ENCODE data around the gene STEAP2.

DNA sequence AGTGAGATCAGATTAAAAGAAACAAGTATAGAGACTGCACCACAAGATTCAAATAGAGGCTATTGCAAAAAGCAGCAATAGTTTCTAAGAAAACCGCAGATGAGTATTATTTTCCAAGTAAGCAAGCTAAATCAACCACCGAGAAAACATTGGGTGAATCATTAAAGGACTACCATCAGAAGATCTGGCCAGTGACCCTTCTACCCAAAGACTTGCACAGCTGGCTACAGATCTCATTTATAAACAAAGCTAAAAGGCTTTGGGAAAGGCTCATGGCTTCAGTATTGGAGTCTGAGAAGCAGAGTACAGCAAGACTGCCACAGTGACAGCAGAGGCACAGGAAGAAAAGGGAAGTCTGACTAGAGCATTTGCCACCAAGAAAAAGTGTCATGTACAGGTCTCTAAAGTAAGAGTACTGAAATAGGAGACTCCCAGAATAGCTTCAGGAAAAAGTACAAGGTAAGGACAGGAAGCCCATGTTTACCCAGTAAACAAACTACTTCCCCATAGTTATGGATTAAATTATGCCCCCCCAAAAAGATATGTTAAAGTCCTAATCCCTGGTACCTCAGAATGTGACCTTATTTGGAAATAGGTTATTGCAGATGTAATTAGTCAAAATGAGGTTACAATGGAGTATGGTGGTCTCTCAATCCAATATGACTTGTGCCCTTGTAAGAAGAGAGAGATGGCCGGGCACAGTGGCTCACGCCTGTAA lies 38.3 kb upstream of the STEAP2 start:
- TF ChIP-seq, protein P1, sequence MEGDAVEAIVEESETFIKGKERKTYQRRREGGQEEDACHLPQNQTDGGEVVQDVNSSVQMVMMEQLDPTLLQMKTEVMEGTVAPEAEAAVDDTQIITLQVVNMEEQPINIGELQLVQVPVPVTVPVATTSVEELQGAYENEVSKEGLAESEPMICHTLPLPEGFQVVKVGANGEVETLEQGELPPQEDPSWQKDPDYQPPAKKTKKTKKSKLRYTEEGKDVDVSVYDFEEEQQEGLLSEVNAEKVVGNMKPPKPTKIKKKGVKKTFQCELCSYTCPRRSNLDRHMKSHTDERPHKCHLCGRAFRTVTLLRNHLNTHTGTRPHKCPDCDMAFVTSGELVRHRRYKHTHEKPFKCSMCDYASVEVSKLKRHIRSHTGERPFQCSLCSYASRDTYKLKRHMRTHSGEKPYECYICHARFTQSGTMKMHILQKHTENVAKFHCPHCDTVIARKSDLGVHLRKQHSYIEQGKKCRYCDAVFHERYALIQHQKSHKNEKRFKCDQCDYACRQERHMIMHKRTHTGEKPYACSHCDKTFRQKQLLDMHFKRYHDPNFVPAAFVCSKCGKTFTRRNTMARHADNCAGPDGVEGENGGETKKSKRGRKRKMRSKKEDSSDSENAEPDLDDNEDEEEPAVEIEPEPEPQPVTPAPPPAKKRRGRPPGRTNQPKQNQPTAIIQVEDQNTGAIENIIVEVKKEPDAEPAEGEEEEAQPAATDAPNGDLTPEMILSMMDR (IDR thresholded peaks at IDR 0.05; ENCODE audit: low read depth, low read length), result no peak
- TF ChIP-seq EZH2phosphoT487 (IDR thresholded peaks at IDR 0.05; ENCODE audit: low read depth), result no peak

Data from OCI-LY3 (cell line).